Natural killer cell (primary cell): ENCODE results near the gene MFSD2B. TPM values are rescaled to one million over a fixed set of nuclear protein-coding genes. Genes with fewer than 3 reads are reported as not detected.

ENCODE experiments used
- ATAC-seq, 3 donors: fragments of 150-1000 bp in 2 of 3; fragments of 200-7000 bp in 1 of 3; cut with Tn5 transposase; 1 replicate in 1 of 3; 2 replicates in 2 of 3; pipeline ENCODE4 v1.10.0; 2021; ENCODE audit warnings: mild to moderate bottlenecking in 2 of 3, moderate library complexity in 2 of 3
- DNase-seq, 2 donors: peaks; one replicate each; pipeline versions ENCODE4 v3.0.0 to v3.0.0-alpha.2; 2013 to 2021; ENCODE audit warnings: mixed read lengths in 1 of 2
- H3K27ac ChIP-seq: one replicate; pipeline ENCODE4 v1.5.1; 2013; ENCODE audit warnings: mild to moderate bottlenecking, low read length
- H3K27me3 ChIP-seq: one replicate; pipeline ENCODE4 v1.6.1; 2013; ENCODE audit warnings: low read length; ENCODE audit not compliant: control insufficient read depth, insufficient read depth
- H3K36me3 ChIP-seq: one replicate; pipeline ENCODE4 v1.6.1; 2013; ENCODE audit warnings: low read length; ENCODE audit not compliant: control insufficient read depth, insufficient read depth
- H3K4me1 ChIP-seq: one replicate; pipeline ENCODE4 v1.6.1; 2013; ENCODE audit warnings: low read length; ENCODE audit not compliant: control insufficient read depth, insufficient read depth
- H3K4me3 ChIP-seq: one replicate; pipeline ENCODE4 v1.5.1; 2013; ENCODE audit warnings: low read length
- H3K9me3 ChIP-seq: one replicate; pipeline ENCODE4 v1.6.1; 2013; ENCODE audit warnings: low read length; ENCODE audit not compliant: control insufficient read depth, insufficient read depth
- H3K27ac Mint-ChIP-seq, 2 donors: one replicate each; pipeline ENCODE4 v1.8.0; 2022; ENCODE audit warnings: mild to moderate bottlenecking in 2 of 2, mixed read lengths in 2 of 2, moderate library complexity in 1 of 2
- H3K27me3 Mint-ChIP-seq, 2 donors: one replicate each; pipeline ENCODE4 v1.8.0; 2022; ENCODE audit warnings: low read depth in 2 of 2, mixed read lengths in 2 of 2
- H3K36me3 Mint-ChIP-seq: one replicate; pipeline ENCODE4 v1.8.0; 2022; ENCODE audit warnings: mixed read lengths
- H3K4me1 Mint-ChIP-seq, 2 donors: one replicate each; pipeline ENCODE4 v1.8.0; 2022; ENCODE audit warnings: mixed read lengths in 2 of 2
- H3K4me3 Mint-ChIP-seq: one replicate; pipeline ENCODE4 v1.8.0; 2022; ENCODE audit warnings: mild to moderate bottlenecking, moderate library complexity, mixed read lengths
- H3K9me3 Mint-ChIP-seq, 2 donors: one replicate each; pipeline ENCODE4 v1.8.0; 2022; ENCODE audit warnings: mixed read lengths in 2 of 2
- CTCF ChIP-seq: fragments of 200-600 bp; IDR thresholded peaks from one replicate; pipeline ENCODE4 v1.8.0; 2022; ENCODE audit warnings: antibody characterized with exemption
- WGBS: methylation state at CpG from one replicate; pipeline ENCODE4 v1.1.7; 2013; ENCODE audit warnings: missing lambda C conversion rate; ENCODE audit not compliant: insufficient coverage; 5-methylcytosine and 5-hydroxymethylcytosine counted together
- intact Hi-C: fragments of 100-400 bp; cut with micrococcal nuclease; formaldehyde crosslinking; loops from one replicate; pipeline ENCODE4 v1.14.2; 2022
- total RNA-seq, 4 donors: library from RNA; stranded (reverse); fragments of 120-200 nt in 1 of 4; gene quantifications; one replicate each; pipeline versions ENCODE4 v1.2.3 to v1.2.4, GENCODE V29; 2013 to 2022

Gene MFSD2B
- total RNA-seq, 3 donors from 2014 or later (not counting 1 experiment from before 2014, with no cell fraction given), result 0.93 to 1.1 TPM; not detected in 1

GRCh38 chr2:24007693-24008092, 2.2 kb upstream of the MFSD2B start:
- peaks cover 21% of the 10 kb centered on the region for H3K4me1 ChIP-seq
- Mint-ChIP-seq H3K9me3 (no peaks in the 10 kb centered on the region), H3K27me3 (peaks cover 12 to 20% of the 10 kb centered on the region in 2 donors), H3K36me3 (no peaks in the 10 kb centered on the region), H3K4me3 (no peak overlapping the region), H3K27ac (no peak overlapping the region), H3K4me1 (peaks cover 13 to 20% of the 10 kb centered on the region in 2 donors)
- H3K27ac ChIP-seq, result no peak overlapping the region
- no peaks in the 10 kb centered on the region for H3K9me3 ChIP-seq
- H3K4me3 ChIP-seq, result no peak overlapping the region
- no peaks in the 10 kb centered on the region for H3K36me3 ChIP-seq
- TF ChIP-seq CTCF, result no peak
- peaks cover 19% of the 10 kb centered on the region for H3K27me3 ChIP-seq
- ATAC-seq, result no peak
- no peak for DNase-seq
- intact Hi-C loops, result no loop called here

GRCh38 chr2:24008672-24009366, 1.1 kb upstream of the MFSD2B start:
- Histone ChIP-seq H3K4me3 (no peak overlapping the region), H3K9me3 (no peaks in the 10 kb centered on the region), H3K4me1 (peaks cover 21% of the 10 kb centered on the region), H3K36me3 (no peaks in the 10 kb centered on the region), H3K27ac (no peak overlapping the region), H3K27me3 (peaks cover 19% of the 10 kb centered on the region)
- no peak overlapping the region for H3K27ac Mint-ChIP-seq
- no peaks in the 10 kb centered on the region for H3K36me3 Mint-ChIP-seq
- WGBS, result 87% methylated on average over 13 of the region's 13 CpGs
- no peak for TF ChIP-seq CTCF
- ATAC-seq (no peak), DNase-seq (no peak)
- intact Hi-C loops, result no loop called here
- no peaks in the 10 kb centered on the region for H3K9me3 Mint-ChIP-seq
- peaks cover 14 to 21% of the 10 kb centered on the region in 2 donors for H3K27me3 Mint-ChIP-seq
- peaks cover 13 to 20% of the 10 kb centered on the region in 2 donors for H3K4me1 Mint-ChIP-seq
- peak overlapping the region; percentile 42 for H3K4me3 Mint-ChIP-seq

GRCh38 chr2:24009367-24009679, 562 bp upstream of the MFSD2B start:
- H3K27ac Mint-ChIP-seq, result no peak overlapping the region
- ATAC-seq (no peak), DNase-seq (no peak)
- intact Hi-C loops, result no loop called here
- H3K4me1 Mint-ChIP-seq, result peaks cover 13 to 20% of the 10 kb centered on the region in 2 donors
- no peak overlapping the region for H3K4me3 ChIP-seq
- peaks cover 21% of the 10 kb centered on the region for H3K4me1 ChIP-seq
- H3K36me3 Mint-ChIP-seq, result no peaks in the 10 kb centered on the region
- no peaks in the 10 kb centered on the region for H3K9me3 Mint-ChIP-seq
- no peaks in the 10 kb centered on the region for H3K36me3 ChIP-seq
- H3K9me3 ChIP-seq, result no peaks in the 10 kb centered on the region
- no peak for TF ChIP-seq CTCF
- H3K27me3 Mint-ChIP-seq, result peaks cover 14 to 21% of the 10 kb centered on the region in 2 donors
- WGBS, result 85% methylated on average over 9 of the region's 9 CpGs
- no peak overlapping the region for H3K27ac ChIP-seq
- no peak overlapping the region for H3K4me3 Mint-ChIP-seq
- peaks cover 19% of the 10 kb centered on the region for H3K27me3 ChIP-seq
